ENCODE results near the gene CLEC5A. TPM values are rescaled to one million over a fixed set of nuclear protein-coding genes. Genes with fewer than 3 reads are reported as not detected.

CLEC5A gene
- total and polyA plus RNA-seq, 2 of the 8 experiments (the other 6 are each of a cell fraction or from before 2014, with no cell fraction given) = not detected

- TF ChIP-seq CHD7 (IDR thresholded peaks at IDR 0.05; ENCODE audit: insufficient replicate concordance, low read length) = no peak
- no peak for TF ChIP-seq MAX (IDR thresholded peaks at IDR 0.05)
- no peak for TF ChIP-seq KDM4A (IDR thresholded peaks at IDR 0.05; ENCODE audit: low read depth, low read length, severe bottlenecking)
- no peak for TF ChIP-seq KDM1A (IDR thresholded peaks at IDR 0.05; ENCODE audit: borderline replicate concordance, low read length)
- TF ChIP-seq TBP (IDR thresholded peaks at IDR 0.05; ENCODE audit: low read depth, low read length) = no peak
- TF ChIP-seq SP1 (IDR thresholded peaks at IDR 0.05; ENCODE audit: low read depth, low read length) = no peak
Measured at GRCh38 chr7:141946796-141947195, at the start of gene CLEC5A (continued).
